HepG2 (cell line): ENCODE measurements around the gene DLX5. TPM values are rescaled to one million over a fixed set of nuclear protein-coding genes. Genes with fewer than 3 reads are reported as not detected.

Source experiments
- ARID4A ChIP-seq: sonication (generic); formaldehyde crosslinking; IDR thresholded peaks from 2 replicates; pipeline ENCODE4 v1.5.0; 2020; ENCODE audit warnings: mild to moderate bottlenecking, missing genetic modification reagents, borderline replicate concordance
- ASH2L ChIP-seq: fragments of 300-600, 200-600 bp; sonication (generic); IDR thresholded peaks from 2 replicates; pipeline ENCODE4 v1.7.0; 2017; ENCODE audit warnings: low read depth, mild to moderate bottlenecking, moderate library complexity, mixed read lengths, low read length; ENCODE audit not compliant: insufficient read length
- BCL6 ChIP-seq: IDR thresholded peaks from 2 replicates; pipeline ENCODE4 v1.6.1; 2016; ENCODE audit warnings: missing genetic modification reagents, missing compliant biosample characterization
- ERF ChIP-seq: IDR thresholded peaks from 2 replicates; pipeline ENCODE4 v1.6.1; 2018; ENCODE audit warnings: missing biosample characterization, missing genetic modification reagents
- IKZF4 ChIP-seq: sonication (generic); formaldehyde crosslinking; IDR thresholded peaks from 2 replicates; pipeline ENCODE4 v1.5.1; 2020; ENCODE audit warnings: borderline replicate concordance, mild to moderate bottlenecking, low read depth, missing genetic modification reagents; ENCODE audit errors: not compliant biosample characterization
- RFX1 ChIP-seq: fragments of 450-650 bp; IDR thresholded peaks from 2 replicates; pipeline ENCODE4 v1.6.1; 2017
- RFX3 ChIP-seq: IDR thresholded peaks from 2 replicates; pipeline ENCODE4 v1.6.1; 2016; ENCODE audit warnings: missing biosample characterization, missing genetic modification reagents
- TFE3 ChIP-seq: IDR thresholded peaks from 2 replicates; pipeline ENCODE4 v1.6.1; 2016
- ZNF160 ChIP-seq: sonication (generic); formaldehyde crosslinking; IDR thresholded peaks from 2 replicates; pipeline ENCODE4 v1.8.0; 2022; ENCODE audit warnings: mild to moderate bottlenecking, inconsistent platforms, missing genetic modification reagents
- ZNF558 ChIP-seq: sonication (generic); formaldehyde crosslinking; IDR thresholded peaks from 2 replicates; pipeline ENCODE4 v1.9.0; 2022; ENCODE audit warnings: mild to moderate bottlenecking, missing genetic modification reagents, borderline replicate concordance
- ZNF674 ChIP-seq: sonication (generic); formaldehyde crosslinking; IDR thresholded peaks from 2 replicates; pipeline ENCODE4 v1.5.0; 2020; ENCODE audit warnings: low read depth, mild to moderate bottlenecking, missing genetic modification reagents
- ZNF790 ChIP-seq: sonication (generic); formaldehyde crosslinking; IDR thresholded peaks from 2 replicates; pipeline ENCODE4 v1.8.0; 2022; ENCODE audit warnings: missing genetic modification reagents, mild to moderate bottlenecking, borderline replicate concordance
- polyA plus RNA-seq, 8 experiments: library from polyadenylated mRNA; depleted of rRNA in 3 of 8; stranded (reverse) in 7 of 8; unstranded in 1 of 8; fragments of >200 nt; fragmentation: Illumina TruSeq in 4 of 8; extraction: Trizol in 4 of 8; gene quantifications; 2 replicates each; pipeline versions ENCODE4 v1.2.1 to v1.2.3, GENCODE V29; 2011 to 2016; ENCODE audit warnings: low read depth in 4 of 8, missing spikeins in 1 of 8, mixed read lengths in 1 of 8; ENCODE audit not compliant: insufficient read depth in 1 of 8
- total RNA-seq, 5 experiments: library from RNA; depleted of rRNA; stranded (reverse); fragments of >200 nt; fragmentation: Illumina TruSeq; extraction: Trizol; gene quantifications; 2 replicates each; pipeline ENCODE4 v1.2.3, GENCODE V29; 2016; ENCODE audit warnings: low read depth in 1 of 5
- TF ChIP-seq, protein P1 (sequence below): sonication (generic); formaldehyde crosslinking; IDR thresholded peaks from 2 replicates; pipeline ENCODE4 v1.5.0; 2020; ENCODE audit warnings: missing genetic modification reagents
- TF ChIP-seq, protein P2 (sequence below): IDR thresholded peaks from 2 replicates; pipeline ENCODE4 v1.6.1; 2016; ENCODE audit warnings: missing compliant biosample characterization, missing genetic modification reagents, borderline replicate concordance
- TF ChIP-seq, protein P3 (sequence below): sonication (generic); formaldehyde crosslinking; IDR thresholded peaks from 2 replicates; pipeline ENCODE4 v1.4.0; 2020; ENCODE audit warnings: missing genetic modification reagents, mild to moderate bottlenecking, borderline replicate concordance

Gene DLX5
- total and polyA plus RNA-seq, 2 of the 13 experiments (the other 11 are each of a cell fraction or from before 2014, with no cell fraction given), result not detected

- TF ChIP-seq, protein P1, sequence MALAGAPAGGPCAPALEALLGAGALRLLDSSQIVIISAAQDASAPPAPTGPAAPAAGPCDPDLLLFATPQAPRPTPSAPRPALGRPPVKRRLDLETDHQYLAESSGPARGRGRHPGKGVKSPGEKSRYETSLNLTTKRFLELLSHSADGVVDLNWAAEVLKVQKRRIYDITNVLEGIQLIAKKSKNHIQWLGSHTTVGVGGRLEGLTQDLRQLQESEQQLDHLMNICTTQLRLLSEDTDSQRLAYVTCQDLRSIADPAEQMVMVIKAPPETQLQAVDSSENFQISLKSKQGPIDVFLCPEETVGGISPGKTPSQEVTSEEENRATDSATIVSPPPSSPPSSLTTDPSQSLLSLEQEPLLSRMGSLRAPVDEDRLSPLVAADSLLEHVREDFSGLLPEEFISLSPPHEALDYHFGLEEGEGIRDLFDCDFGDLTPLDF (CRISPR knock-in tag), result no peak
- TF ChIP-seq IKZF4 (CRISPR knock-in tag) (no peak), ZNF790 (CRISPR knock-in tag) (no peak), TFE3 (CRISPR knock-in tag) (0 out of 2 replicates have a peak, but pooled peaks have one; percentile 10), ZNF160 (peak; percentile 14; the same call in 1 of the 2 replicates), ZNF558 (CRISPR knock-in tag) (no peak), RFX3 (CRISPR knock-in tag) (no peak), ARID4A (CRISPR knock-in tag) (peak; percentile 48; the same call in 1 of the 2 replicates), ZNF674 (CRISPR knock-in tag) (no peak), RFX1 (no peak), ASH2L (no peak), ERF (peak; percentile 51), BCL6 (CRISPR knock-in tag) (peak; percentile 58)
- TF ChIP-seq, protein P2, sequence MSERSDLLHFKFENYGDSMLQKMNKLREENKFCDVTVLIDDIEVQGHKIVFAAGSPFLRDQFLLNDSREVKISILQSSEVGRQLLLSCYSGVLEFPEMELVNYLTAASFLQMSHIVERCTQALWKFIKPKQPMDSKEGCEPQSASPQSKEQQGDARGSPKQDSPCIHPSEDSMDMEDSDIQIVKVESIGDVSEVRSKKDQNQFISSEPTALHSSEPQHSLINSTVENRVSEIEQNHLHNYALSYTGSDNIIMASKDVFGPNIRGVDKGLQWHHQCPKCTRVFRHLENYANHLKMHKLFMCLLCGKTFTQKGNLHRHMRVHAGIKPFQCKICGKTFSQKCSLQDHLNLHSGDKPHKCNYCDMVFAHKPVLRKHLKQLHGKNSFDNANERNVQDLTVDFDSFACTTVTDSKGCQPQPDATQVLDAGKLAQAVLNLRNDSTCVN (CRISPR knock-in tag), result 0 out of 2 replicates have a peak, but pooled peaks have one; percentile 11
- TF ChIP-seq, protein P3, sequence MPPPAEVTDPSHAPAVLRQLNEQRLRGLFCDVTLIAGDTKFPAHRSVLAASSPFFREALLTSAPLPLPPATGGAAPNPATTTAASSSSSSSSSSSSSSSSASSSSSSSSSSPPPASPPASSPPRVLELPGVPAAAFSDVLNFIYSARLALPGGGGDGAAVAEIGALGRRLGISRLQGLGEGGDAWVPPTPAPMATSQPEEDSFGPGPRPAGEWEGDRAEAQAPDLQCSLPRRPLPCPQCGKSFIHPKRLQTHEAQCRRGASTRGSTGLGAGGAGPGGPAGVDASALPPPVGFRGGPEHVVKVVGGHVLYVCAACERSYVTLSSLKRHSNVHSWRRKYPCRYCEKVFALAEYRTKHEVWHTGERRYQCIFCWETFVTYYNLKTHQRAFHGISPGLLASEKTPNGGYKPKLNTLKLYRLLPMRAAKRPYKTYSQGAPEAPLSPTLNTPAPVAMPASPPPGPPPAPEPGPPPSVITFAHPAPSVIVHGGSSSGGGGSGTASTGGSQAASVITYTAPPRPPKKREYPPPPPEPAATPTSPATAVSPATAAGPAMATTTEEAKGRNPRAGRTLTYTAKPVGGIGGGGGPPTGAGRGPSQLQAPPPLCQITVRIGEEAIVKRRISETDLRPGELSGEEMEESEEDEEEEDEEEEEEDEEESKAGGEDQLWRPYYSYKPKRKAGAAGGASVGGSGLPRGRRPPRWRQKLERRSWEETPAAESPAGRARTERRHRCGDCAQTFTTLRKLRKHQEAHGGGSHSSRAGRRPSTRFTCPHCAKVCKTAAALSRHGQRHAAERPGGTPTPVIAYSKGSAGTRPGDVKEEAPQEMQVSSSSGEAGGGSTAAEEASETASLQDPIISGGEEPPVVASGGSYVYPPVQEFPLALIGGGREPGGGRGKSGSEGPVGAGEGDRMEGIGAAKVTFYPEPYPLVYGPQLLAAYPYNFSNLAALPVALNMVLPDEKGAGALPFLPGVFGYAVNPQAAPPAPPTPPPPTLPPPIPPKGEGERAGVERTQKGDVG (CRISPR knock-in tag), result no peak
These were observed 18.4 kb downstream of the DLX5 start (continued) for GRCh38 chr7:97006055-97006815.
